ENCODE data around the gene MTUS2.

The MTUS2 gene

GRCh38 chr13:29508130-29508875 is 688.2 kb downstream of the MTUS2 start:
- peak overlapping the region; percentile 36 for H3K27ac ChIP-seq
- peak; percentile 95 for TF ChIP-seq CTCF (conservative IDR thresholded peaks at IDR 0.05)

GRCh38 chr13:29508876-29509252 is 688.7 kb downstream of the MTUS2 start:
- no peak for TF ChIP-seq CTCF (conservative IDR thresholded peaks at IDR 0.05)
- peak overlapping the region; percentile 36 for H3K27ac ChIP-seq

- no peak for TF ChIP-seq CTCF (conservative IDR thresholded peaks at IDR 0.05)
- H3K27ac ChIP-seq = no peak overlapping the region
These were observed 690.0 kb downstream of the MTUS2 start for GRCh38 chr13:29509999-29510589.

DNA sequence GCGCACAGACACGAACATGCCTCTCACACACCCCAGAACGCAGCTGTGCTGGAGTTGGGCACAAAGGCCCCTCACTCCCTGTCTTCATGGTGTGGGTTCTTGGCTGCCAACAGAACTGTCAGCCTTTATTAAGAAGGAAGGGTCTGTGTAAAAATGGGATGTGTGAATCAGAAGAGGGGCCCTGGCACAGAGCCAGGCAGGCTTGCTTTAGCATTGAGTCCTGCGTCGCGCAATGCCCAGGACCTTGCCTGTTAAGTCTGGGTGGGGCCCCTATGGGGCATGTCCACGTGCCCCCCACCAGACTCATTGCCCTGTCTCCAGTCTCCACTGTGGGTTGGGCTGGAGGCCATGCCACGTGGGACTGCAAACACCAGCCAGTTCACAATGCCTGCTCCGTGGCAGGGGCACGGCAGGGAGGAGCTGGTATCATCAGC is 690.5 kb downstream of the MTUS2 start:
- TF ChIP-seq CTCF (conservative IDR thresholded peaks at IDR 0.05) = no peak
- H3K27ac ChIP-seq = no peak overlapping the region

- H3K27ac ChIP-seq = no peak overlapping the region
These were observed 691.1 kb downstream of the MTUS2 start for GRCh38 chr13:29511106-29511796.

DNA sequence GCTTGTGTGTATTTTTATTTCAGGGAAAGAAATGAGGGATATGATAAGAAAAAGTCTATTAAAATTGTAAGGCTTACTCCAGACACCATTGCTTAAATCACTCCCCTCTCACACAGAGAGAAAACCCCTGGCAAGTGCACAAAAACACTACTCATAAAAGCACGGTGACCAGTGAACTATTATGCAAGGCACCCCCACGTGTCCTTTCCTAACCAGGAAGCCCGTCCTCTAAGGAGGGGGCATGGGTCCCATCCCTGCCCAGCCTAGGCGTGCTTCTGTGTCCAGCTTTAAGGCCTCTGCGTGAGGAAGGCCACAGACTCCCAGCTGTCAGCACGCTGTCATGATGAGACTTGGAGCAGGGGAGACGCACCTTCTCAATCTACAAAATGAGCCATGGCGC is 691.8 kb downstream of the MTUS2 start:
- H3K27ac ChIP-seq = no peak overlapping the region
- TF ChIP-seq CTCF (conservative IDR thresholded peaks at IDR 0.05) = no peak

More at GRCh38 chr13:29511106-29511796, 691.1 kb downstream of the MTUS2 start:
- no peak for TF ChIP-seq CTCF (conservative IDR thresholded peaks at IDR 0.05)
